Gastroesophageal sphincter (tissue), 3 donors: ENCODE measurements around the gene PLA2G4A.

Experiments used
- EP300 ChIP-seq: sonication (generic); formaldehyde crosslinking; IDR thresholded peaks from one replicate; pipeline ENCODE4 v1.6.1; 2017; ENCODE audit warnings: antibody characterized with exemption, mild to moderate bottlenecking
- POLR2A ChIP-seq, 2 donors: fragments of 450-650 bp; IDR thresholded peaks; one replicate each; pipeline ENCODE4 v1.6.1; 2017; ENCODE audit warnings: antibody characterized with exemption in 2 of 2, mild to moderate bottlenecking in 2 of 2, moderate library complexity in 1 of 2
- POLR2AphosphoS5 ChIP-seq: sonication (generic); formaldehyde crosslinking; IDR thresholded peaks from one replicate; pipeline ENCODE4 v1.6.1; 2017; ENCODE audit warnings: antibody characterized with exemption
- TF ChIP-seq, protein P1 (sequence below), 4 experiments: fragments of 200-600 bp in 2 of 4; fragments of 450-650 bp in 2 of 4; sonication (generic) in 1 of 4; IDR thresholded peaks; one replicate each; pipeline ENCODE4 v1.5.1; 2017 to 2019; ENCODE audit warnings: antibody characterized with exemption in 4 of 4, mild to moderate bottlenecking in 2 of 4, moderate library complexity in 2 of 4

- TF ChIP-seq, protein P1, sequence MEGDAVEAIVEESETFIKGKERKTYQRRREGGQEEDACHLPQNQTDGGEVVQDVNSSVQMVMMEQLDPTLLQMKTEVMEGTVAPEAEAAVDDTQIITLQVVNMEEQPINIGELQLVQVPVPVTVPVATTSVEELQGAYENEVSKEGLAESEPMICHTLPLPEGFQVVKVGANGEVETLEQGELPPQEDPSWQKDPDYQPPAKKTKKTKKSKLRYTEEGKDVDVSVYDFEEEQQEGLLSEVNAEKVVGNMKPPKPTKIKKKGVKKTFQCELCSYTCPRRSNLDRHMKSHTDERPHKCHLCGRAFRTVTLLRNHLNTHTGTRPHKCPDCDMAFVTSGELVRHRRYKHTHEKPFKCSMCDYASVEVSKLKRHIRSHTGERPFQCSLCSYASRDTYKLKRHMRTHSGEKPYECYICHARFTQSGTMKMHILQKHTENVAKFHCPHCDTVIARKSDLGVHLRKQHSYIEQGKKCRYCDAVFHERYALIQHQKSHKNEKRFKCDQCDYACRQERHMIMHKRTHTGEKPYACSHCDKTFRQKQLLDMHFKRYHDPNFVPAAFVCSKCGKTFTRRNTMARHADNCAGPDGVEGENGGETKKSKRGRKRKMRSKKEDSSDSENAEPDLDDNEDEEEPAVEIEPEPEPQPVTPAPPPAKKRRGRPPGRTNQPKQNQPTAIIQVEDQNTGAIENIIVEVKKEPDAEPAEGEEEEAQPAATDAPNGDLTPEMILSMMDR (IDR thresholded peaks at IDR 0.05) = no peak
- no peak for TF ChIP-seq EP300
- TF ChIP-seq POLR2A (IDR thresholded peaks at IDR 0.05) = no peak
- TF ChIP-seq POLR2AphosphoS5 = no peak
These were observed 121.8 kb downstream of the PLA2G4A start for GRCh38 chr1:186950547-186950946.
